GM21528 (cell line): ENCODE data around the gene NEURL4.

Source experiments
- ATAC-seq: cut with Tn5 transposase; IDR thresholded peaks from one replicate; pipeline ENCODE4 v1.9.1; 2021; ENCODE audit warnings: mild to moderate bottlenecking, moderate library complexity; ENCODE audit not compliant: unreplicated experiment, low FRiP score

Gene NEURL4

DNA sequence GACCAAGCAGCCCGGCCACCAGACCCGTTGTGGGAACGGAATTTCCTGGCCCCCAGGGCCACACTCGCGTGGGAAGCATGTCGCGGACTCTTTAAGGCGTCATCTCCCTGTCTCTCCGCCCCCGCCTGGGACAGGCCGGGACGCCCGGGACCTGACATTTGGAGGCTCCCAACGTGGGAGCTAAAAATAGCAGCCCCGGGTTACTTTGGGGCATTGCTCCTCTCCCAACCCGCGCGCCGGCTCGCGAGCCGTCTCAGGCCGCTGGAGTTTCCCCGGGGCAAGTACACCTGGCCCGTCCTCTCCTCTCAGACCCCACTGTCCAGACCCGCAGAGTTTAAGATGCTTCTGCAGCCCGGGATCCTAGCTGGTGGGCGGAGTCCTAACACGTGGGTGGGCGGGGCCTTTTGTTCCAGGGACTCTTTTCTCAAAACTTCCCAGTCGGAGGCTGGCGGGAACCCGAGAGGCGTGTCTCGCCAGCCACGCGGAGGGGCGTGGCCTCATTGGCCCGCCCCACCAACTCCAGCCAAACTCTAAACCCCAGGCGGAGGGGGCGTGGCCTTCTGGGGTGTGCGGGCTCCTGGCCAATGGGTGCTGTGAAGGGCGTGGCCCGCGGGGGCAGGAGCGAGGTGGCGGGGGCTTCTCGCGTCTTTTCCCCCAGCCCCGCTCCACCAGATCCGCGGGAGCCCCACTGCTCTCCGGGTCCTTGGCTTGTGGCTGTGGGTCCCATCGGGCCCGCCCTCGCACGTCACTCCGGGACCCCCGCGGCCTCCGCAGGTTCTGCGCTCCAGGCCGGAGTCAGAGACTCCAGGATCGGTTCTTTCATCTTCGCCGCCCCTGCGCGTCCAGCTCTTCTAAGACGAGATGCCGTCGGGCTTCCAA lies 47.8 kb downstream of the NEURL4 start, which contains the start of gene SLC2A4:
TSS of gene SLC2A4 (plus strand) at position 645 of the 879 bp plus-strand sequence. CDS start at position 862, 217 bp downstream.
- ATAC-seq = no peak

DNA sequence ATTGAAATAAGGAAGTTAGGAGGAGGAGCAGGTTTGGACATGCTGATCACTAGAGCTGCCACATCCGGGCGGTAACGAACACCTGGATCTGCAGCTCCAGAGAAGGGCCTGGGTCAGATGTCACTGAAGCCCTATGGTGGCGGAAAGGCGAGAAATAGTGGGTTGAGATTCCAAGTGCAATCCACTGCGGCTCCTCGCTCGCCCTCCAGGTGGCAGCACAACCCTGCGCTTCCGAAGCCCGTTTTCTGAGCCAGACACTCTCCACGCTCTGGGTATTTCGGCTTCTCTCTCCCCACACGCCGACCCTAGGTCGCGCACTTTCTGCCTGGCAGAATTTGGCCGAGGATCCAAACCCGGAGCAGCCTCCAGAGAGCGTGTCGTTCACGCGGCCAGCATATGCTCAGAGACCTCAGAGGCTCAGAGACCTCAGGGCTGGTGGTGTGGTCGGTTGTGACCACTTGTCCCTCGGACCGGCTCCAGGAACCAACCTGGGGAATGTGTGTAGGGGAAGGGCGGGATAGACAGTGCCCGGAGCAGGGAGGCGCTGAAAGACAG lies 48.5 kb downstream of the NEURL4 start:
- ATAC-seq = no peak

- no peak for ATAC-seq
These were observed 49.7 kb downstream of the NEURL4 start for GRCh38 chr17:7279448-7279847.

- no peak for ATAC-seq
These were observed 62.4 kb downstream of the NEURL4 start for GRCh38 chr17:7266784-7267183.
